Activated CD8-positive, alpha-beta T cell treated with anti-CD3 and anti-CD28 coated beads, Interleukin-2, amount 10 ng/mL, durations not matched to agents 7 days and 5 days (primary cell): ENCODE measurements around the gene INSRR. TPM values are rescaled to one million over a fixed set of nuclear protein-coding genes. Genes with fewer than 3 reads are reported as not detected.

Experiments used
- ATAC-seq: fragments of 150-1000 bp; cut with Tn5 transposase; one replicate; pipeline ENCODE4 v1.10.0; 2021; ENCODE audit warnings: moderate library complexity
- CTCF ChIA-PET: fragments of 350-600 bp; sonication (Branson Sonifier 250); formaldehyde crosslinking; loops from one replicate; lab custom pipeline; 2021; ENCODE audit warnings: antibody characterized with exemption; lab: Charles Lee
- POLR2A ChIA-PET: fragments of 350-600 bp; sonication (Branson Sonifier 250); formaldehyde crosslinking; loops from one replicate; lab custom pipeline; 2021; ENCODE audit warnings: antibody characterized with exemption; lab: Charles Lee
- DNase-seq: peaks from one replicate; pipeline ENCODE4 v3.0.0-alpha.2; 2020
- H3K27ac Mint-ChIP-seq: one replicate; pipeline ENCODE4 v1.8.0; 2021; ENCODE audit warnings: mild to moderate bottlenecking, mixed read lengths
- H3K27me3 Mint-ChIP-seq: one replicate; pipeline ENCODE4 v1.8.0; 2021; ENCODE audit warnings: low read depth, mixed read lengths
- H3K36me3 Mint-ChIP-seq: one replicate; pipeline ENCODE4 v1.8.0; 2021; ENCODE audit warnings: low read depth, mixed read lengths
- H3K4me1 Mint-ChIP-seq: one replicate; pipeline ENCODE4 v1.8.0; 2021; ENCODE audit warnings: low read depth, mixed read lengths
- H3K4me3 Mint-ChIP-seq: one replicate; pipeline ENCODE4 v1.8.0; 2021; ENCODE audit warnings: mild to moderate bottlenecking, mixed read lengths
- H3K9me3 Mint-ChIP-seq: one replicate; pipeline ENCODE4 v1.8.0; 2022; ENCODE audit warnings: mixed read lengths; ENCODE audit not compliant: insufficient read depth
- total RNA-seq, 2 experiments: library from RNA; stranded (reverse); gene quantifications; one replicate each; pipeline ENCODE4 v1.2.3, GENCODE V29; 2021

INSRR gene
- total RNA-seq, 2 experiments from 2014 or later = 0.21 TPM

DNA sequence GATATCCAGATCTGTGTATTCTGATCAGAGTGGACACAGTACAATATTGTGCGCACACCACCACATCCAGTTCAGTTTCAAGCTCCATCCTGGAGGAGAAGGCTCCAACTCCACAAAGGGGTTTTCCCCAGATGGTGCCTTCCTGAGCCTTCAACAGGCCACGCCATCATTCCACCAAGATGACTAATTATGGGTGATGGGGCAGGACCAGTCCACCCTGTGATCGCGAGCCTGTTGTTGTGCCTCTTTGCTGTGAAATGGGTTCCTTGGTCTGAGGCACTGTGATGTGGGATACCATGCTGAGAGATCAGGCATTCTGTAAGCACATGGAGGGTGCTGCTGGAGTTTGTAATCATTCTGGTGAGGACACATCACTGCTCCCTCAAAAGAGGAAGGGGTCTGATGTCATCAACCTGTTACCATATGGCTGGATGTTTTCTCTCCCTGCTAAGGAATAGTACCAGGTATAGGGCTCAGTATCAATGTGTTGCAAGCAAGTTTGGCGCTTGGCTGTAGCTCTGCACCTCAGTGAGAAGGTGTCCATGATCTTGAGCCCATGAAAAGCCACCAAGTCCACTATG, 35.6 kb downstream of the INSRR start:
- Mint-ChIP-seq H3K4me1 (peaks cover 29% of the 10 kb centered on the region), H3K36me3 (peaks cover 1% of the 10 kb centered on the region), H3K4me3 (no peak overlapping the region), H3K9me3 (no peaks in the 10 kb centered on the region), H3K27ac (no peak overlapping the region), H3K27me3 (peaks cover 2% of the 10 kb centered on the region)
- DNase-seq = no peak
- CTCF ChIA-PET = interaction anchor here (1.0 to 4.7 kb wide), 4 partner anchors 9 to 36 kb away, joined by 3 to 38 read pairs (median 10); partner anchors contain the start of genes INSRR and NTRK1
- no peak for ATAC-seq
- POLR2A ChIA-PET = no interaction called here

DNA sequence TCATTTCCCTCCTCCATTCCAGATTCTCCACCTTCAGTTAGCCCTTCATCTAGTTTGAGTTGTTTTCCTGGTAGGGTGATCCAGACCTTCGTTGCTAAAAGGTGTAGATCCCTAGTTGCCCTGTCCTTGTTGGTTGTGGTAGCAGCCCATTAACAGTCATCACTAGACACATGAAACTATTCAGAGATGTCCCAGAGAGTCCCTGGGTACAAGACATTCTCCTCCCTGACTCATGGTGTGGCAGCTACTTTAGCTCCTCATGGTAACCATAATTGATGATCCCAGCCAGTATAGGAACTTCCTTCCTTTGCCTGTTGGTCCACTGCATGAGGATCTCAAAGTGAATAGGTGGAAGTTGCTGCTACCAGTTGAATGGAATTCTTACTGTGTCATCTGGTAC, 36.2 kb downstream of the INSRR start:
- ChIA-PET CTCF (interaction anchor here (1.0 to 4.7 kb wide), 7 partner anchors 9 to 97 kb away, joined by 3 to 38 read pairs (median 10); partner anchors contain the start of genes INSRR and NTRK1), POLR2A (interaction anchor here (0.9 kb wide), 1 partner anchor 46 kb away, joined by 3 read pairs; no protein-coding TSS in a partner anchor)
- no peak overlapping the region for H3K27ac Mint-ChIP-seq
- H3K36me3 Mint-ChIP-seq = peaks cover 2% of the 10 kb centered on the region
- peaks cover 33% of the 10 kb centered on the region for H3K4me1 Mint-ChIP-seq
- DNase-seq (no peak), ATAC-seq (no peak)
- no peaks in the 10 kb centered on the region for H3K9me3 Mint-ChIP-seq
- peaks cover 2% of the 10 kb centered on the region for H3K27me3 Mint-ChIP-seq
- H3K4me3 Mint-ChIP-seq = no peak overlapping the region

DNA sequence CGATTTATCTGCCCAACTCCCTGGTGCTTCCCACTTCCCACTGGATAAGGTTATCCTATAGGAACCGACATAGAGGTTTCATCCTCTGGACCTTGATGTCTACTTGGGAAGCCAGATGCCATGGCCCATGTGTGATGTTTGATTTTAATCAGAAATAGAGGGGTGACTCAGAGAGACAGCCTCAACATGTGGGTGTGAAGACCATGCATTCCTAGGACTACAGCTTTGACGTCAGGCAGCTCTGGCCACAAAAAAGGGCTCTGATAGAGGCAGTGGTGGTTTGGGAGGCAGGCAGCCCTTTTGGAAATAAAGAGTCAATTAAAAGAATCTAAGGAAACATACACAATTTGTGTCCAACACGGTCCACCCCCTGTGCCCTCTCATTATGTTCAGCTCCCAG, 37.1 kb downstream of the INSRR start:
- H3K9me3 Mint-ChIP-seq = no peaks in the 10 kb centered on the region
- no peak overlapping the region for H3K27ac Mint-ChIP-seq
- CTCF ChIA-PET = interaction anchor here (0.7 to 4.7 kb wide), 8 partner anchors 8 to 96 kb away, joined by 3 to 38 read pairs (median 9); partner anchors contain the start of genes INSRR and NTRK1
- POLR2A ChIA-PET = interaction anchor here (0.9 kb wide), 1 partner anchor 47 kb away, joined by 3 read pairs; no protein-coding TSS in a partner anchor
- ATAC-seq = peak; percentile 12
- peaks cover 39% of the 10 kb centered on the region for H3K4me1 Mint-ChIP-seq
- H3K36me3 Mint-ChIP-seq = peaks cover 2% of the 10 kb centered on the region
- no peak overlapping the region for H3K4me3 Mint-ChIP-seq
- DNase-seq = no peak
- peaks cover 2% of the 10 kb centered on the region for H3K27me3 Mint-ChIP-seq

DNA sequence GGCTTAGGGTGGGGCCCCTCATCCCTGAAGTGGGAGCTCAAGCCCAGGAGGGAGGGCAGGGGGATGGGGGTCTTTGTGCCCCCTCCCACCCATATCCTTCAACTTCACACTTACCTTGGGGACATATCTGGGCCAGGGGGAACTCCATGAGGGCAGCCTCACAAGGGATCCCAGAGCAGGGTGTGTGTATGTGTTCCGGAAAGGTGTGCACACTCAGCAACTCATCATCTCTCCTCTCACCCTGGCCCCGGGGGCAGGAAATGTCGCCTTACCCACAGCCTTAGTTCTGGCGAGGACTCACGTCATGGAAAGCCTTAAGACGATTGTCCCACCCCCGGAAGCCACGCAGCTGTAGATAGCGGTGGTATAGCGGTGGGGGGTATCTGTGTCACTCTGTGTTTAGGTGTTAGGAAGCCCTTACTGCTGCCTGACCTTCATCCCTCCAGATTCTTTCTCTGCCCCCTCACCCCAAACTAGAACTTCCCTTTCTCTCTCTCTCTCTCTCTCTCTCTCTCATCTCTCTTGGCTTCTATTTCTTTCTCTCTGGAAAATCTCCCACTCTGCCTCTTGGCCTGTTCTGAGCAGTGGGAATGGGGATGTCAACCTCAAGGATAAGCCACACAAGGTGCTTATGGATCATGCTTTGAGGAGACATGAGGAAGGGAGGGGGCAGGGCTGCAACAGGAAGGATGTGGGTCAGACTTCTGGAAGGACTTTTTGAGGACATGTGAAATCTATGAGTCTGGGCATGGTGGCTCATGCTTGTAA, 42.2 kb downstream of the INSRR start, which contains the start of gene SH2D2A:
Gene SH2D2A (minus strand): TSS at position 288 of the 768 bp plus-strand sequence. CDS start 140 bp downstream, at position 148.
- peaks cover 2% of the 10 kb centered on the region for H3K27me3 Mint-ChIP-seq
- peak; percentile 85 for ATAC-seq
- CTCF ChIA-PET = interaction anchor here (0.9 to 11.2 kb wide), 7 partner anchors 15 to 91 kb away, joined by 3 to 164 read pairs (median 22); partner anchors contain the start of genes INSRR and NTRK1
- peak within 1 kb of the TSS; percentile 92 for H3K4me3 Mint-ChIP-seq
- POLR2A ChIA-PET = interaction anchor here (0.6 to 5.5 kb wide), 15 partner anchors 9 to 103 kb away, joined by 3 to 39 read pairs (median 4); partner anchors contain the start of genes ISG20L2, METTL25B, MRPL24 and NTRK1
- peak within 1 kb of the TSS; percentile 100 for H3K27ac Mint-ChIP-seq
- peaks cover 50% of the 10 kb centered on the region for H3K36me3 Mint-ChIP-seq
- peaks cover 65% of the 10 kb centered on the region for H3K4me1 Mint-ChIP-seq
- no peaks in the 10 kb centered on the region for H3K9me3 Mint-ChIP-seq
- DNase-seq = peak; percentile 98

DNA sequence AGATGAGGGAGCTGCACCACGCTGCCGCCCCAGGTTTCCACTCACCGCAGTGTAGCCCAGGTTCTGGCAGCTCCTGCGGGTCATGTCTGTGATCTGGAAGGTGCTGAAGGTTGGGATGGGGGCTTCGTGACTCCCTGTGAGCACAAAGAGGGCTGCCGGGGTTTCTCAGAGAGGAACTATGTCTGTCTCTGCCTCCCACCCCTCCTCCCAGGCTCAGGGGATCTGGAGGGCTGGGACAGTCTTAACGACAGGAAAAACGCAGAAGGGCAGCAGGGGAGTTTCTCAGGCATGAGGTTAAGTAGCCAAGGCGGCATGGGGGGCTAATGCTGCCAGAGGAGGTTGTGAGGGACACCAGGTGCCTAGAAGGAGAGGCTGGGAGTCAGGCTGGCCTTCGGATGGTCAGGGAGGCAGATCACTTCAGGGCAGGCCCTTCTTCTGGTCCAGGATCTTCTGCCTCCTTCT, 42.9 kb downstream of the INSRR start:
- DNase-seq (no peak), ATAC-seq (no peak)
- ChIA-PET POLR2A (interaction anchor here (0.6 to 5.5 kb wide), 14 partner anchors 10 to 102 kb away, joined by 3 to 39 read pairs (median 4); partner anchors contain the start of genes ISG20L2, METTL25B and NTRK1), CTCF (interaction anchor here (1.2 to 11.2 kb wide), 6 partner anchors 10 to 90 kb away, joined by 3 to 164 read pairs (median 34); partner anchors contain the start of genes INSRR and NTRK1)
- H3K9me3 Mint-ChIP-seq = no peaks in the 10 kb centered on the region
- peaks cover 57% of the 10 kb centered on the region for H3K36me3 Mint-ChIP-seq
- H3K27me3 Mint-ChIP-seq = no peaks in the 10 kb centered on the region
- H3K4me3 Mint-ChIP-seq = peak overlapping the region; percentile 92
- peak overlapping the region; percentile 100 for H3K27ac Mint-ChIP-seq
- peaks cover 65% of the 10 kb centered on the region for H3K4me1 Mint-ChIP-seq

DNA sequence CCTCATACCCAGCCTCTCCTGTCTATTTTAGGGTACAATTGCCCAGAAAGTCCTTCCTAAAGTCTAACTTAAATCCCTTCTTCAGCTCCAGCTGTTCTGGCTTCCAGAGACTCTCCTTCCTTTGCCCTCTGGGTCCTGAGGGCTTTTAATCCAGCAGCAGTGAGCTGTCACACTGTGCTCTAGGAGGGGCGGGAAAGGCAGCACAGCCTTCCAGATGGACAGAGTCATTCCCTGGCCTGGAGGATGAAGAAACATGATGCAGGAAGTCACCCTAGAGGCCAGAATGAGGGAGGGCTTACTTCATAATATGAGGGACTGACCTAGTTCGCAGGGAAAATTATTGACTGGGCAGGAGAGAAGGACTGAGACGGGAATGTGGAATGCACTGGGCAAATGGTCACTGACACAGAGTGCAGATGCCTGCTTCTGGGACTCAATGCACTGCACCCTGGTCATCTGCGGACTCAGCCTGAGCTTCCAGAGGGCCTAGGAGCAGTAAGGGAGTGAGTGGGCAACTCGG, 43.5 kb downstream of the INSRR start:
- CTCF ChIA-PET = interaction anchor here (1.2 to 11.2 kb wide), 6 partner anchors 11 to 89 kb away, joined by 3 to 164 read pairs (median 34); partner anchors contain the start of genes INSRR and NTRK1

DNA sequence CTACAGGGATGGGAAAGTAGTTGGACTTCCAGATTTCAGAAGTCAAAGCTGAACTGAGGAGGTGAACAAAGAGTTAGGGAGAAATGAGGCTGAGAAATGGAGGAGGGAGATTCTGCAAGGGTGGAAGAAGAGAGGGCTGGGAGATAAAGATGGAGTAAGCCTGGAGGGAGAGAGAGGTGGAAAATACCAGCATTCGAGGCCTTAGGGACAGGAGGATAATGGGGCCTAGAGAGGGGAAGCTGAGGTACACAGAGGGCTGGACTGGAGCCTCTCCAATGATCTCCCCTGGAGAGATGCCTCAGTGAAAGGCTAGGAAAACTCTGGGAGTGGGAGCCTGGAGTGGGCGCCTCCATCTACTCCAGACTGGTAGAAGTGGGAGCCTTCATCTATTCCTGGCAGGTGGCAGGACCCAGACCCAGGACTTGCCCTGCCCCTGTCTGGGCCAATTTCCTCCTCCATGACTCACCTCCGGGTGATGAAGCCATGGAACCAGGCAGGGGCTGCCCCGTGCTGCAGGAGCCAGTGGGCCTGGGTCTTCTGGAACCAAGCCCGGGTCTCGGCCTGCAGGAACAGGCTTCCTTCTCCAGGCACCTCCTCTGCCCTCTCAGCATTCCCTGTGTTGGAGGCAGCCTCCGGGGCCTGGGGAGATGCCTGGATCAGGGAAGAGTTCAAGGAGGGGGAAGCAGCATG, 44.2 kb downstream of the INSRR start:
- Mint-ChIP-seq H3K9me3 (no peaks in the 10 kb centered on the region), H3K27ac (peak overlapping the region; percentile 100), H3K4me1 (peaks cover 65% of the 10 kb centered on the region), H3K27me3 (no peaks in the 10 kb centered on the region), H3K4me3 (peak overlapping the region; percentile 92), H3K36me3 (peaks cover 65% of the 10 kb centered on the region)
- ATAC-seq = no peak
- ChIA-PET CTCF (interaction anchor here (0.7 to 11.2 kb wide), 25 partner anchors 8 to 151 kb away, joined by 3 to 164 read pairs (median 4); partner anchors contain the start of genes INSRR, MRPL24, NTRK1 and PEAR1), POLR2A (interaction anchor here (1.2 to 5.7 kb wide), 5 partner anchors 9 to 47 kb away, joined by 5 to 39 read pairs (median 10); no protein-coding TSS in a partner anchor)
- DNase-seq = peak; percentile 43

More for the DNA sequence above, 43.5 kb downstream of the INSRR start:
- Mint-ChIP-seq H3K27ac (peak overlapping the region; percentile 100), H3K27me3 (no peaks in the 10 kb centered on the region), H3K4me1 (peaks cover 62% of the 10 kb centered on the region), H3K9me3 (no peaks in the 10 kb centered on the region), H3K36me3 (peaks cover 60% of the 10 kb centered on the region), H3K4me3 (peak overlapping the region; percentile 92)
- POLR2A ChIA-PET = interaction anchor here (1.9 to 5.5 kb wide), 4 partner anchors 9 to 87 kb away, joined by 9 to 39 read pairs (median 16); partner anchors contain the start of genes ISG20L2, METTL25B and NTRK1
- DNase-seq (no peak), ATAC-seq (no peak)

DNA sequence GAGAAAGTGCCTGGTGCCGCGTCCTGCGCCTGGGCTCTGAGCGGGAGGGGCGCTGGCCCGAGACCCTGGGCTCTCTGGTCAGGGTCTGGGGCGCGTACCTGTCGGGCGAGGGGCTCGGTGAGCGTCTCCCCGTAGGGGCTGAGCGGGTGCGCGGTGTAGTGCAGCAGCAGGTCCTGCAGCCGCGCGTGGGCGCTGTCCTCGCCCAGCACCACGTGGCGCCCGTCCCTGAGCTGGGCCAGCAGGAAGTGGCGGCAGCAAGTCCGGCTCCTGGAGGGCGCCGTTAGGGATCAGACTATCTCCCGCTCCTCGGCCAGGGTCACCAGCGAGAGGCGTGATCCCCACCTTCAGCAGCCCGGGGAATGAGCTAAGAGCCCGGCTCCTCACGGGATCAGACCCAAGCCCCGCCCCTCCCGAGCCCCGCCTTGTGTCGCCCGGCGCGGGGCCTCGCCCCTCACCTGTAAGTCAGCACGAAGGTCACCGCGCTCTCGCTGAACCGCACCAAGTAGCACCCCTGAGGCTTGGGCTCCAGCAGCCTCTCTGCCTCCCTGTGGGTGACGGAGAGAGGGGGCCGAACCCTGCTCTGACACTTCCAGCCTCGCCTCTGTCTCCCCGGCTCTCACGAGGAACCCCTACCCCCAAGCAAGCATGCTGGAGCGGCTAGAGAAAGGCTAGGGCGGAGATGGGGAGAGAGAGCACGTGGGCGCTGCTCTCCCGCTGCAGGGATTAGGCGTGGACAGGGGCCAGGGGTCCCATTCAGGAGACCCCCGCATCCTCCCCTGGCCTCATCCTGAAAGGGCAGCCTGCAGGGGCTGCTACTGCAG, 45.0 kb downstream of the INSRR start:
- no peaks in the 10 kb centered on the region for H3K9me3 Mint-ChIP-seq
- peak overlapping the region; percentile 100 for H3K27ac Mint-ChIP-seq
- peaks cover 70% of the 10 kb centered on the region for H3K4me1 Mint-ChIP-seq
- peaks cover 71% of the 10 kb centered on the region for H3K36me3 Mint-ChIP-seq
- ChIA-PET POLR2A (interaction anchor here (0.6 to 5.7 kb wide), 6 partner anchors 8 to 48 kb away, joined by 3 to 39 read pairs (median 8); no protein-coding TSS in a partner anchor), CTCF (interaction anchor here (0.7 to 11.2 kb wide), 27 partner anchors 8 to 152 kb away, joined by 3 to 164 read pairs (median 4); partner anchors contain the start of genes INSRR, MRPL24, NTRK1 and PEAR1)
- peak overlapping the region; percentile 92 for H3K4me3 Mint-ChIP-seq
- ATAC-seq = peak; percentile 55
- no peaks in the 10 kb centered on the region for H3K27me3 Mint-ChIP-seq
- peak; percentile 83 for DNase-seq

DNA sequence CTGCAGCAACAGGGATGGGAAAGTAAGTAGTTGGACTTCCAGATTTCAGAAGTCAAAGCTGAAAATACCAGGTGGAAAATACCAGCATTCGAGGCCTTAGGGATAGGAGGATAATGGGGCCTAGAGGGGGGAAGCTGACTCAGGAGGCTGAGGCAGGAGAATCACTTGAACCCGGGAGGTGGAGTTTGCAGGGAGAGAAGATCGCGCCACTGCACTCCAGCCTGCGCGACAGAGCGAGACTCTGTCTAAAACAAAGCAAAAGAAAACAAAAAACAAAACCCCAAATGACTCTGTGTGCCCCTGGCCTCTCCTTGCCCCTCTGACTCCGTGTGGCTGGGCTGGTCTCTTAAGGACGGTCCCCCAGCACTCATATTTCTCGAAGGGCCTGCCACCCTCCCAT, 45.6 kb downstream of the INSRR start:
- Mint-ChIP-seq H3K27me3 (no peaks in the 10 kb centered on the region), H3K9me3 (no peaks in the 10 kb centered on the region), H3K4me3 (peak overlapping the region; percentile 92), H3K36me3 (peaks cover 76% of the 10 kb centered on the region), H3K27ac (peak overlapping the region; percentile 100), H3K4me1 (peaks cover 74% of the 10 kb centered on the region)
- ATAC-seq (no peak), DNase-seq (no peak)
- POLR2A ChIA-PET = interaction anchor here (0.6 to 5.7 kb wide), 6 partner anchors 7 to 48 kb away, joined by 3 to 39 read pairs (median 8); no protein-coding TSS in a partner anchor
- CTCF ChIA-PET = interaction anchor here (1.0 to 11.2 kb wide), 15 partner anchors 9 to 79 kb away, joined by 3 to 164 read pairs (median 6); partner anchors contain the start of genes INSRR, MRPL24, NTRK1 and PEAR1
